Fibroblast of lung (primary cell): ENCODE data around the gene WWC1. TPM values are rescaled to one million over a fixed set of nuclear protein-coding genes. Genes with fewer than 3 reads are reported as not detected.
A peak's percentile ranks its signal among the peaks of the same experiment; 100 is the strongest.

Source experiments
- DNase-seq, 2 donors: peaks; one replicate each; pipeline versions ENCODE4 v3.0.0 to v3.0.0-alpha.2; 2010; ENCODE audit warnings: low read depth in 2 of 2
- H2AFZ ChIP-seq: 2 replicates; pipeline ENCODE4 v1.5.1; 2012; ENCODE audit warnings: low read length, control low read depth, inconsistent platforms
- H3K27ac ChIP-seq: 2 replicates; pipeline ENCODE4 v1.5.1; 2011; ENCODE audit warnings: low read length, control low read depth; ENCODE audit not compliant: insufficient read depth
- H3K27me3 ChIP-seq: 2 replicates; pipeline ENCODE4 v1.5.1; 2011; ENCODE audit warnings: mild to moderate bottlenecking, low read length; ENCODE audit not compliant: control insufficient read depth, insufficient read depth
- H3K36me3 ChIP-seq: 2 replicates; pipeline ENCODE4 v1.5.1; 2011; ENCODE audit warnings: low read length; ENCODE audit not compliant: control insufficient read depth, insufficient read depth
- H3K4me1 ChIP-seq: 2 replicates; pipeline ENCODE4 v1.5.1; 2011; ENCODE audit warnings: low read length; ENCODE audit not compliant: control insufficient read depth, insufficient read depth; ENCODE audit errors: extremely low read depth
- H3K4me2 ChIP-seq: 2 replicates; pipeline ENCODE4 v1.5.1; 2011; ENCODE audit warnings: low read length, control low read depth; ENCODE audit not compliant: insufficient read depth; ENCODE audit errors: extremely low read depth
- H3K4me3 ChIP-seq, 4 experiments: fragments of 200-600 bp in 1 of 4; sonication (generic) in 1 of 4; replicated peaks in 1 of 4; 2 replicates each; pipeline ENCODE4 v1.5.1; 2011 to 2016; ENCODE audit warnings: low read length in 4 of 4, low read depth in 3 of 4, mild to moderate bottlenecking in 3 of 4, control low read depth in 2 of 4, inconsistent platforms in 1 of 4, mixed read lengths in 1 of 4; ENCODE audit not compliant: insufficient read depth in 1 of 4; ENCODE audit errors: control extremely low read depth in 1 of 4
- H3K79me2 ChIP-seq: 2 replicates; pipeline ENCODE4 v1.5.1; 2012; ENCODE audit warnings: mild to moderate bottlenecking, low read length, inconsistent platforms; ENCODE audit not compliant: control insufficient read depth, insufficient read depth
- H3K9ac ChIP-seq: 2 replicates; pipeline ENCODE4 v1.5.1; 2011; ENCODE audit warnings: mild to moderate bottlenecking, low read length, control low read depth; ENCODE audit not compliant: insufficient read depth
- H3K9me3 ChIP-seq: 2 replicates; pipeline ENCODE4 v1.5.1; 2012; ENCODE audit warnings: low read depth, low read length; ENCODE audit not compliant: control insufficient read depth, insufficient read depth
- H4K20me1 ChIP-seq: 2 replicates; pipeline ENCODE4 v1.5.1; 2011; ENCODE audit warnings: low read length; ENCODE audit not compliant: control insufficient read depth, insufficient read depth; ENCODE audit errors: extremely low read depth
- CTCF ChIP-seq, 2 donors: IDR thresholded peaks in 1 of 2; conservative IDR thresholded peaks in 1 of 2; 1 replicate in 1 of 2; 2 replicates in 1 of 2; pipeline ENCODE4 v1.5.1; 2011 to 2012; ENCODE audit warnings: low read length in 2 of 2, control low read depth in 1 of 2, inconsistent platforms in 1 of 2, low read depth in 1 of 2, mild to moderate bottlenecking in 1 of 2
- EZH2 ChIP-seq: IDR thresholded peaks from 2 replicates; pipeline ENCODE4 v1.5.1; 2012; ENCODE audit warnings: low read length, control low read depth, mild to moderate bottlenecking; ENCODE audit errors: missing control alignments
- polyA minus RNA-seq: library from RNA; depleted of rRNA, polyadenylated mRNA; stranded (reverse); fragments of >200 nt; gene quantifications from 2 replicates; pipeline ENCODE4 v1.2.3, GENCODE V29; 2011; ENCODE audit warnings: low replicate concordance
- polyA plus RNA-seq, 2 donors: library from polyadenylated mRNA; depleted of rRNA in 1 of 2; stranded (reverse) in 1 of 2; unstranded in 1 of 2; fragments of >200 nt; gene quantifications; 2 replicates each; pipeline ENCODE4 v1.2.1, GENCODE V29; 2011 to 2012; ENCODE audit warnings: missing spikeins in 1 of 2
- total RNA-seq: library from RNA; depleted of rRNA; stranded (reverse); fragments of >200 nt; gene quantifications from 2 replicates; pipeline ENCODE4 v1.2.1, GENCODE V29; 2014

WWC1 gene
- total RNA-seq (2.5 and 4.9 TPM in 2 replicates), polyA plus RNA-seq (3.2 and 3.3 TPM in 2 replicates), polyA minus RNA-seq (10.0 and 12.1 TPM in 2 replicates)
- 4.2 and 5.5 TPM in 2 replicates for polyA plus RNA-seq (2012)

DNA sequence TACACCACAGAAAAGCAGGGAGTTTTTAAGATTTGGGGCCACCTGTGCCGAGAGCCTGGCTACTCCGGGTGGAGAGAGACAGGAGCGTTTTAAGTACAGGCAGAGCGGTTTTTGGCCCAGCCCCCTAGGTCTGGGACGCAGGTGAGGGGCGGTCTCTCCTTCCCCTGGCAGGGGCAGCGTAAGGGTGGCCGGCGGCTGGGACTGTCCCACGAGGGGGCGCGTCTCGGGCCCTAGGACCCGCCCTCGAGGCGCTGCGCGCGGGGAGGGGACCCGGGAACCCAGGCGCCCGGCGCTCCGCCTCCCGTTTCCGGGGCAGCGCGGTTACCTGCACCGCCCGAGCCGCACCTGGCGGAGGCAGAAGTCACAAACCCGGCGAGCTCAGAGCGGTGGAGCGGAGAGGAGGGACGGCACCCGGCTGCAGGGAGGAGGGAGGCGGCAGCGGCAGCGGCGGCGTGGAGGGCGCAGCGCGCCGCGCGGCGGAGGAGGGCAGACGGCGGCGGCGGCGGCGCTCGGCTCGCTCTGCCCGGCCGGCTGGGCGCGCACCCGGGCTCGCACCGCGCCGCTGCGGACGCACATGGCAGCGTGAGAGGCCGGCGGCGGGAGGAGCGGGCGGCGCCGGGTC, at the start of gene WWC1:
WWC1 (plus strand) TSS at position 304 of the 622 bp plus-strand sequence. CDS start 508 bp downstream, outside the sequence.
- no peak within 1 kb of the TSS for H3K27ac ChIP-seq

GRCh38 chr5:168244838-168245559, 46.4 kb upstream of the WWC1 start:
- H2AFZ ChIP-seq = no peak overlapping the region
- no peaks in the 10 kb centered on the region for H3K27me3 ChIP-seq
- no peak overlapping the region for H3K27ac ChIP-seq
- peak in 1 of 2 donors; percentile 49 for DNase-seq
- no peaks in the 10 kb centered on the region for H3K36me3 ChIP-seq
- no peaks in the 10 kb centered on the region for H3K4me1 ChIP-seq
- no peak overlapping the region for H3K4me2 ChIP-seq
- no peak for TF ChIP-seq EZH2
- no peak for TF ChIP-seq CTCF (conservative IDR thresholded peaks at IDR 0.05 in 1 of 2, IDR thresholded peaks at IDR 0.05 in 1 of 2; ENCODE audit: low read depth in 1 of 2, low read length in 2 of 2)
- no peaks in the 10 kb centered on the region for H3K79me2 ChIP-seq
- no peaks in the 10 kb centered on the region for H3K9me3 ChIP-seq
- no peak overlapping the region for H3K9ac ChIP-seq
- H3K4me3 ChIP-seq = no peak overlapping the region
- no peaks in the 10 kb centered on the region for H4K20me1 ChIP-seq

More for the DNA sequence above, at the start of gene WWC1:
- Histone ChIP-seq H3K9me3 (no peaks in the 10 kb centered on the region), H3K79me2 (no peaks in the 10 kb centered on the region), H3K4me1 (no peaks in the 10 kb centered on the region), H4K20me1 (no peaks in the 10 kb centered on the region), H3K36me3 (no peaks in the 10 kb centered on the region), H3K9ac (peak within 1 kb of the TSS; percentile 28), H3K27me3 (no peaks in the 10 kb centered on the region), H3K4me3 (peak within 1 kb of the TSS; percentile 41 to 64 (median 54)), H3K4me2 (peak within 1 kb of the TSS; percentile 70), H2AFZ (peak within 1 kb of the TSS; percentile 54)
- TF ChIP-seq EZH2 = no peak
- TF ChIP-seq CTCF (conservative IDR thresholded peaks at IDR 0.05 in 1 of 2, IDR thresholded peaks at IDR 0.05 in 1 of 2; ENCODE audit: low read depth in 1 of 2, low read length in 2 of 2) = no peak
- DNase-seq = peak; percentile 13 to 40

DNA sequence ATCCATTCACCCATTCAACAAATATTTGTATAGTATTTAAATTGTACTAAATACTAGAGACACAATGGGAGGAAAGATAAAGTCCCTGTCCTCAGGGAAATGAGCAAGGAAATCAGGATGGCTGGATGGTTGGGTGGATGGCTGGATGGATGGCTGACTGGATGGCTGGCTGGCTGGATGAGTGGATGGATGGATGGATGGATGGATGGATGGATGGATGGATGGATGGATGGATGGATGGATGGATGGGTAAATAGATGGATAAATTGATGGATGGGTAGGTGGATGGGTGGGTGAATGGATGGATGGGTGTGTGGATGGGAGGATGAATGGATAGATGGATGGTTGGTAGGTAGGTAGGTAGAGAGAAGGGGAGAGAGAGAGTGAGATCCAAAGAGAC, 41.5 kb upstream of the WWC1 start:
- Histone ChIP-seq H3K27me3 (no peaks in the 10 kb centered on the region), H3K4me1 (no peaks in the 10 kb centered on the region)
- TF ChIP-seq CTCF (conservative IDR thresholded peaks at IDR 0.05 in 1 of 2, IDR thresholded peaks at IDR 0.05 in 1 of 2; ENCODE audit: low read depth in 1 of 2, low read length in 2 of 2) (no peak), EZH2 (no peak)

More for the DNA sequence above, 41.5 kb upstream of the WWC1 start:
- Histone ChIP-seq H3K9ac (no peak overlapping the region), H3K4me3 (no peak overlapping the region), H3K79me2 (no peaks in the 10 kb centered on the region), H3K9me3 (no peaks in the 10 kb centered on the region), H3K27ac (no peak overlapping the region), H3K36me3 (no peaks in the 10 kb centered on the region), H4K20me1 (no peaks in the 10 kb centered on the region), H2AFZ (no peak overlapping the region), H3K4me2 (no peak overlapping the region)
- no peak for DNase-seq
